ENCODE measurements around the gene MEPCE.
"Not testable (repeated sequence)": the region's sequence is repeated elsewhere in the genome, so short reads cannot be mapped to it uniquely, and the experiment has no call there.

Gene MEPCE

DNA sequence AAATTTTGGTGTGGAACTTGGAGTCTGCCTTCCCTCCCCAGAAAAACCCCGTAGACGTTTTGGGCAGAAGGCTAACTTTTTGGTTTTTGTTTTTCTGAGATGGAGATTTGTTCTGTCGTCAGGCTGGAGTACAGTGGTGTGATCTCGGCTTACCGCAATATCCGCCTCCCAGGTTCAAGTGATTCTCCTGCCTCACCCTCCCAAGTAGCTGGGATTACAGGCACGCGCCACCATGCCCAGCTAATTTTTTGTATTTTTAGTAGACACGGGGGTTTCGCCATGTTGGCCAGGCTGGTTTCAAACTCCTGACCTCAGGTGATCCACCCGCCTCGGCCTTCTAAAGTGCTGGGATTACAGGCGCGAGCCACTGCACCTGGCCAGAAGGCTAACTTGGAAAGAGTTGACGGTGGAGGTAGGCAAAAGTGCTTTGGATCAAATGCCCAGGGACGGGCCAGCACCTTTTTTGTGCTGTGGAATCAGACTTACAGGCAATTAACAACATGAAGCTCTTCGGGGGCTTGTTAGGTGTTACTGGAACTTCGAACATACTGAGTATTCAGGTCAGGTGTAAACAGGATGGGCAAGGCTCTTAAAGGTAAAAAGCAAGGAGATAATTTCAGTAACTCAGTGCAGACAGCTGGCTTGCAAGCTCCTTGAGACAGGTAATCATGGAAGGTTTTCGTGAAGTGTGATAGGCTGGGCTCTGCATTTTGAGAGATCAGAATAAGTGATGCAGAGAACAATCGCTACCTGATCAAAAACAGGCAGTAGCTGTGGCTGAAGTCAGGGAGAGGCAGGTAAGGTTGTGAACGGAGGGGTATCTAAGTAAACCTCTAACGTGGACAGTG is 4.9 kb downstream of the MEPCE start:
- DNase-seq = no peak

DNA sequence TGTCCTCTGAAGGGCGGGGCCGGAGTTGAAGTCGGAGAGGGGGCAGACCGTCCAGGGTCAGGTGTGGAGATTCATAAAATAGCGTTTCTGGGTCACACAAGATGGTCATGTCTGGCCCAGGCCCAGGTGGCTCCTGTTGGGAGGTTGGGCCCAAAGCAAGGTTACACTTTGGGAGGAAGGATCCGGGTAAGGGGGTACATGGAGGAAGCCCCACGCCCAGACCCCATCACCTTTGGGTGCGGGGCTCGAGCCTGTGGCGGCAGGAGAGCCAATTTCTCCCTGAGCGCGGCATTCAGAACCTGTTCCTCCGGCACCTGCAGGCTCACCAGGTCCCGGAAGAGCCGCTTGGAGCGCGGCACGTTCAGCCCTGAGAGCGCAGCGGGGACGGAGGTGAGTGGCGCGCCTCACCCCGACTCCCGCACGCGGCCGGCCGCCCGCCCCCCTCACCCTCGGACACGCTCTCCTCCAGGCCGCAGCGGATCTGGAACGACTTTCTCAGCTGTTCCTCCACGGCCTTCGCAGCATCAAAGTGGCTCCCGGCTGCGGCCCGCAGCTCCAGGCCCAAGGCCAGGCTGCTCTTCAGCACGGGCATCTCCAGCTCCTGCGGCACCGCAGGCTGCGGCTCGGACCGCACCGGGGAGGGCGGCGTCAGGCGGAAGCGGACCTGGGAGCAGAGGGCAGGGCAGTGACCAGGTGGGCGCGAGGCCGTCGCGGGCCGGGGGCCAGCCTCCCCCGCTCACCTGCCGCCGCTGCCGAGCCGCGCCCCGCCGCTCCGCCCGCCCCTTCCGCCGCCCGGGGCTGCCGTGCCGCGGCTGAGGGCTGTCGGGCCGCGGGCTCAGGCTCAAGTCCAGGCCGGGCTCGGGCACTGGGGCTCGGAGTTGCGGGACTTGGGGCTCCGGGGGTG is 6.0 kb downstream of the MEPCE start:
- peak in 1 of 2 experiments; percentile 24 for DNase-seq

DNA sequence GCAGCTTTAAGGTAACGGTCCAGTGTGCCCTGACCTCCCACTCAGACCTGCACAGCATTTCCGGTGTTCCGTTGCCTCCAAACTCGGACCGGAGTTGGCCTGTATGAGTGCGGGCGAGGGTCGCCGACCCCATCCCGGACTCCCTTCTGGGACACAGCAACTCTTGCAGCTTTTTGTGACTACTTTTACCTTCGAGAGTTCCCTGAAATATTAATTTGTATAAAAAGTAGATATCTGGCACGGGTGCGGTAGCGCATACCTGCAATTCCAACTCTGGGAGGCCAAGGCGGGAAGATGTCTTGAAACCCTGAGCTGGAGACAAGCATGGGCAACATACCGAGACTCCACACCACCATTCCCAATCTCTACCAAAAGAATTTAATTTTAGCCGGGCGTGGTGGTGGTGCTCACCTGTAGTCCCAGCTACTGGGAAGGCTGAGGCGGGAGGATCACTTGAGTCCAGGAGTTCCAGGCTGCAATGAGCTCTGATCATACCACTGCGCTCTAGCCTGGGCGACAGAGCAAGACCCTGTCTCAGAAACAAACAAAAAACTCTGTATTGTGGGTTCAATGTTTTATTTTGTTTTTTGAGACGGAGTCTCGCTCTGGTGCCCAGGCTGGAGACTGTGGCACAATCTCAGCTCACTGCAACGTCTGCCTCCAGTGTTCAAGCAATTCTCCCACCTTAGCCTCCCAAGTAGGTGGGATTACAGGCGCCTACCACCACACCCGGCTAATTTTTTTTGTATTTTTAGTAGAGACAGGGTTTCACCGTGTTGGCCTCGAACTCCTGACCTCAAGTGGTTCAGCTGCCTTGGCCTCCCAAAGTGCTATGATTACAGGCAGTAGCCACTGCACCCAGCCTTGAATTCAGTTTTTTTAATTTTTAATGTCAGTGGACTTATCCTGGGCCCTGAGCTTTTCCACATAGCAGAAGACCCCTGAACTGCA is 7.8 kb downstream of the MEPCE start:
- no peak for DNase-seq

DNA sequence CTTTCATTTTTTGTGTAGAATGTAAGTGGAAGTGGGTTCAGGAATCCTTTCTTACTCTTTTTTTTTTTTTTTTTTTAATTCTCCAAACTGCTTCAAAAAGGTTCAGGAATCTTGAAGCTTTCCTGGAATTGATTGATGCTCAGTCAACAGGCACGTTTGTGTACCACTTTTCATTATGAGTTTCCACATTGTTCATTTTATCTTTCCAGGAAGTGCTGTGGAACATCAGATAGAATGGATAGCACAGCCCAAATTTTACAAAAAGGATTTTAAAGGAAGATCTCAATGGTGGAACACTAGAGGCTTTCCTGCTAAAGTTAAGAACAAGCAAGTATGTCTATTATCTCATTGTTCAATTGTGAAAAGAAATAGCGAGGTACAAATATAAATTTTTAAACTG is 8.5 kb downstream of the MEPCE start:
- no peak for DNase-seq

DNA sequence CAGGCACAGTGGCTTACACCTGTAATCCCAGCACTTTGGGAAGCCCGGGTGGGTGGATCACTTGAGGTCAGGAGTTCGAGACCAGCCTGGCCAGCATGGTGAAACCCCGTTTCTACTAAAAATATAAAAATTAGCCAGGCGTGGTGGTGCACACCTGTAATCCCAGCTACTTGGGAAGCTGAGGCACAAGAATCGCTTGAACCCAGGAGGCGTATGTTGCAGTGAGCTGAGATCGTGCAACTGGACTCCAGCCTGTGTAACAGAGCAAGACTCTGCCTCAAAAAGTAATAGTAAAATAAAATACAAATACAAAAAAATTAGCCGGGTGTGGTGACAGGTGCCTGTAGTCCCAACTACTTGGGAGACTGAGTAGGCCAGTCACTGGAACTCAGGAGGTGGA is 9.1 kb downstream of the MEPCE start:
- not testable (repeated sequence) for DNase-seq

DNA sequence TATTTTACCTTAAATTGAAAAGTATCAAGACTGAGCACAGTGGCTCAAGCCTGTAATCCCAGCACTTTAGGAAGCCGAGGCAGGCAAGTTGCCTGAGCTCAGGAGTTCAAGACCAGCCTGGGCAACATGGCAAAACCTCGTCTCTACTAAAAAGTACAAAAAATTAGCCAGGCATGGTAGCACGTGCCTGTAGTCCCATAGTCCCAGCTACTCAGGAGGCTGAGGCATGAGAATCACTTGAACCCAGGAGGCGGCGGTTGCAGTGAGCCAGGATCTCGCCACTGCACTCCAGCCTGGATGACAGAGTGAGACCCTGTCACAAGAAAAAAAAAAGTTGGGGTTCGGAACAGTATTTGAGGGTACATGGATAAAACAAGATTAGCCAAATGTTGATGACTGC is 9.6 kb downstream of the MEPCE start:
- DNase-seq = not testable (repeated sequence)

DNA sequence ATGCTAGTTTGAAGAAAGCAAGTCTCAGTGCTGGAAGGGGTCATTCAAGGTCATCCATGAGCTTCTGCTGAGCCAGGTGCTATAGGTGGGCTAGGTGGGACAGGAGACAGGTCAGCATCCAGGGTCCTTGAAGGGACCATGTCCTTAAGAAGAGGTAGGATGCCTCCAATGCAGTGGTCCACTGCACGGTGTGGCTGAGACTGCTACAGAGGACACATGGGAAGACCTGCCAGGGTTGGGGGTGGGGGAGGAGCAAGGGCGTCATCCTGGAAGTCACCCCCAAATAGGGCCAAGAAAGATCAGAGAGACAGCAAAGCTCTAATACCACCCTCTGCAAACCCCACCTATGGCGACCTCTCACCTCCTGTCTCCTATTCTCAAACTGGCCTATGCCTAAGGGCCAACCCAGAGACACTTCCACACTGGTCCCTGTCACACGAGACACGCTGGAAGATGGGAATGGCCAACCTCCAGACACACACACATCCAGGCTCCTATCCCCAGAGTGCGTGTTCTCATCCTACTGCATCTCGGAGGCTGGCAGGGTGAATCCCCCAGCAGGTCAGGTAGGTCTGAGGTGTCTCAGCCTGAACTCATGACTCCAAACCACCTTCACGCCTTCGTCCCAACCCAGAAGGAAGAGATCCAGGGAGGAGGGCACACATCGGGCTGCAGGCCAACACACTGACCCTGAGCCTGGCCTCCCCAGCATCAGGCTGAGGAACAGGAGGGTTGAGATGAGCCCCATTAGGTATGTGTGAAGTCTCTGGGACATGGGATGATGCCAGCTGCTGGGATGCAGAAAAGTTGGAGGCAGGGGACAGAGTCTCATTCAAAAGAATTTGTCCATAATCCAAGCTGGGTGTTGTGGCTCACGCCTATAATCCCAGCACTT is 12.3 kb downstream of the MEPCE start:
- DNase-seq = no peak

DNA sequence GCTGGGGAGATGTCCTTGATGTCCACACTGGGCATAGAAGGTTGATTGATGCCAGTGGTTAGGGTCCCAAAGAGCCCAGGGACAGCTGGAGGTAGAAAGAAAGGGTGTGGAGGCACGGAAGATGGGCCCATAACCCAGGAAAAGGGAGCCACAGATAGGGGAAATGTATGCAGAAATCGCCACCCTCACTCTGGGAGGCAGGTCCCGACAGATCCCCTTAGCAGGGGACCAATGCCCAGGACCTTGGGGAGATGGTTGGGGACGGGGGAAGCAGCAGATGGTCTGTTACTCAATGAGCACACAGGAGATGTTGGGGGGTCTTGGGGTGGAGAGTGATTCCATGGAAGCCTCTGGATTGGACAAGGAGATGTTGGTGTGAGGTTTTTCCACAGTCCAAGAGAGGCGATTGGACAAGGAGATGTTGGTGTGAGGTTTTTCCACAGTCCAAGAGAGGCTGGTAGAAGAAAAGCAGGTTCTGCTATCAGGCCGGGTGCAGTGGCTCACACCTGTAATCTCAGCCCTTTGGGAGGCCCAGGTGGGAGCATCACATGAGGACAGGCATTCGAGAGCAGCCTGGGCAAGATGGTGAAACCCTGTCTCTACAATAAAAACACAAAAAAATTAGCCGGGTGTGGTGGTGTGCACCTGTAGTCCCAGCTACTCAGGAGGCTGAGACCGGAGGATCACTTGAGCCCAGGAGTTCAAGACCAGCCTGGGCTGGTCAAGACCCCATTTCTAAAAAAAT is 13.6 kb downstream of the MEPCE start:
- DNase-seq = no peak

DNA sequence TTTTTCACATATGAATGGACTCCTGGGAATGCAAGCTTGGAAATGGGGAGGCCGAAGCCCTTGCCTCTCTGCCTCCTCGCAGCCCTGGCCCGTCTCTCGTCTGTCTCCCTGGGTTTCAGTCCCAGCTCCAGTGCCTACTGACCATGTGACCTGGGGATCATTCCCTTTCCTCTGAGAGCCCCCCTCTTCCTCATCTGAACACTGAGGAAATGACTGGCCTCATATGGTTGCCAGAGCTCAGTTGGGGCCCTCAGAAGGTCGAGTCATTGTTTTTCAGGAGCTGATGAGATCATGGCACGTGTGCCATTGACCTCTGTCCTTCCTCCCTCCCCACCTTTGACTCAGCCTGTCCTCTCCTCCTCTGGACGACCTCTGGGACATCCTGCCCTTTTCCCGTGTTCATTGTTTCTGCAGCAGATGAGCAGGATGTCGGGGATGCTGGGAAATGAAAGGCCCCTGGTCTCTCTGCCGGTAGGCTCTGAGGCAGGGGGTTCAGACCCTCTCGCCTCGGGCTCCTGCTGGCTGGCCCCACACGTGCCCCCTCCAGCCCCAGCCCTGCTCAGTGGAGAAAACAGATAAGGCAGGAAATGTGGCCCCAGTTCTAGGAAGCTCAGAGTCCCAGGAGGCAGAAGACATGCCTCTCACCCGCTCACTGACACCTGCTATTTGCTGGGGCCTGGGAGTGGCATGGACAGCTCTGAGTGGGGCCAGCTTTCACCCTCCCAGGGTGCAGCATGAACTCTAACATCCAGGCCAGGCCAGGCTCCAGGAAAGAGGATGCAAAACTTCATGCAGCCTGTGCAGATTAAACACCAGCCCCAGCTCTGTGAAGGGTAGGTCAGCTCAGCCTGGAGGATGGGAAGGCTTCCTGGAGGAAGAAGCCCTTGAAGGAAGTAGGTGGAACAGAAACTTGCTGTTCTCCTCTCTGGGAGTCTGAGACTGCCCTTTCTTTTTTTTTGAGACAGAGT is 15.0 kb downstream of the MEPCE start:
- no peak for DNase-seq

DNA sequence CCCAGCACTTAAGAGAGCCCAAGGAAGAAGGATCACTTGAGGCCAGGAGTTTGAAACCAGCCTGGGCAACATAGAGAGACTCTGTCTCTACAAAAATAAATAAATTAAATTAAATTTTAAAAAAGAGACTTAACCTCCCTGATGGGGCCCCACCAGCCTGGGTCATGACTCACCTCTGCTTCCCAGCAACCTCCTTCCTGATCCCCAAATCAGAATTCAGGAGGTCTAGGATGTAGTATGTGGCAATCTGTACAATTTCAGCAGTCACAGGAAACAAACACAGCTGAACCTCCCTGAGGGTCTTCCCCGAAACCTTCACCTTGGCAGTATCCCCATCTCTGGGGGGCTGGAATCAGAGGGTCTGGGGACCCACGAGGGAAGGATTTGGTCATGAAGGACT is 16.4 kb downstream of the MEPCE start:
- no peak for DNase-seq

DNA sequence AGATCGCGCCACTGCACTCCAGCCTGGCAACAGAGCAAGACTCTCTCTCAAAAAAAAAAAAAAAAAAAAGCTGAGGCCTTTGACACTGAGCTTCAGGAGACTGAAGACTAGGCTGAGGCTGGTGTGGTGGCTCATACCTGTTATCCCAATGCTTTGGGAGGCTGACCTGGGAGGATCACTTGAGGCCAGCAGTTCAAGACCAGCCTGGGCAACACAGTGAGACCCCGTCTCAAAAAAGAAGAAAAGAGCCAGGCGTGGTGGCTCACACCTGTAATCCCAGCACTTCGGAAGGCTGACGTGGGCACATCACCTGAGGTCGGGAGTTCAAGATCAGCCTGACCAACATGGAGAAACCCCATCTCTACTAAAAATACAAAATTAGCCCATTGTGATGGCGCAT is 17.7 kb downstream of the MEPCE start:
- not testable (repeated sequence) for DNase-seq

DNA sequence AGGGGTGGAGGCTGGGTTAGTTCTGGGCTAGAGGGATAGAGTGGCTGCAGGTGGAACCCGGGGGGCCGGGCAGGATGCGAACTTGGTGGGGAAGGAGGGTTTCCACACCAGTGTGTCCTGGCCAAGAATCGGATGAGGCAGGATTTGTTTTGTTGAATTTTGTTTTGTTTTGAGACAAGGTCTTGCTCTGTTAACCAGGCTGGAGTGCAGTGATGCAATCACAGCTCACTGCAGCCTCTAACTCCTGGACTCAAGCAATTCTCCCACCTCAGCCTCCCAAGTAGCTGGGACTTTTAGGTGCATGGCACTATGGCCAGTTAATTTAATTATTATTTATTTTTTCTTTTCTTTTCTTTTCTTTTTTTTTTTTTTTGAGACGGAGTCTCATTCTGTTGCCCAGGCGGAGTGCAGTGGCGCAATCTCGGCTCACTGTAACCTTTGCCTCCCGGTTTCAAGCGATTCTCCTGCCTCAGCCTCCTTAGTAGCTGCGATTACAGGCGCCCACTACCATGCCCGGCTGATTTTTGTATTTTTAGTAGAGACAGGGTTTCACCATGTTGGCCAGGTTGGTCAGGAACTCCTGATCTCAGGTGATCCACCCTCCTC is 19.7 kb downstream of the MEPCE start:
- no peak for DNase-seq

DNA sequence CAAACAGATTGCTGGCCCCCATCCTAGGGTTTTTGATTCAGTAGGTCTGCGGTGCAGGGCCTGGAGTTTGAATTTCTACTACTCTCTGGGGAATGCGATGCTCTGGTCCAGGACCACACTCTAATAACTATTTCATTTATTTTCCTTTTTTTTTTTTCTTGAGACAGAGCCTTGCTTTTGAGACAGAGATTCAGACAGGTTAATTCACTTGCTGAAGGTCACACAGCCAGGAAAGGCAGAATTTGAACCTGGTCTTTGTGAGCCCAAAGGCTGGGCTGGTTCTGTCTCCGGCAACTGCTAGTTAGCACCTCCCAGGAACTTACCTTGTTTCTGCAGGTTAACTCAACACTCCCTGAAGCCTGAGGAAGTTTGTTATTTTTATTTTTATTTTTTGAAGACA is 22.9 kb downstream of the MEPCE start:
- no peak for DNase-seq

DNA sequence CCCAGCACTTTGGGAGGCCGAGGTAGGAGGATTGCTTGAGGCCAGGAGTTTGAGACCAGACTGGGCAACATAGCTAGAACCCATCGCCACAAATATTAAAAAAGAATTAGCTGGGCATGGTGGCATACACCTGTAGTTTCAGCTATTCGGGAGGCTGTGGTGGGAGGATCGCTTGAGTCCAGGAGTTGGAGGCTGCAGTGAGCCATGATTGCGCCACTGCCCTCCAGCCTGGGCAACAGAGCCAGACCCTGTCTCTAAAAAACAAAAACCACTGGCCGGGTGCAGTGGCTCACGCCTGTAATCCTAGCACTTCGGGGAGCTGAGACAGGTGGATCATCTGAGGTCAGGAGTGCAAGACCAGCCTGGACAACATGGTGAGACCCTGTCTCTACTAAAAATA is 24.2 kb downstream of the MEPCE start:
- DNase-seq = not testable (repeated sequence)

DNA sequence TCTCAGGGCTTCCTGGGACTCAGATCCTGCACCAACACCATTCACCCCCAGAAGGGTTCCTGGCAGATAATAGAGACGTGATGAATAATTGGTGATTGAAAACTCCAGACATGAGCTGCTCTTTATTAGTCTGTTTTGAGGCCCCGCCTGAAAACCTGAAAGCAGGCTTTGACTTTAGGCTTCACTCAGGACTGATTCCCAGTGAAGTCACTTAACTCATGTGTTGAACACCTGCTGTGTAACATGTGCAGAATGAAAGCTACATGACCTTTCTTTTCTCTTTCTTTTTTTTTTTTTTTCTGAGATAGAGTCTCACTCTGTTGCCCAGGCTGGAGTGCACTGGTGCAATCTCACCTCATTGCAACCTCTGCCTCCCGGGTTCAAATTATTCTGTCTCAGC is 25.6 kb downstream of the MEPCE start:
- DNase-seq = no peak

DNA sequence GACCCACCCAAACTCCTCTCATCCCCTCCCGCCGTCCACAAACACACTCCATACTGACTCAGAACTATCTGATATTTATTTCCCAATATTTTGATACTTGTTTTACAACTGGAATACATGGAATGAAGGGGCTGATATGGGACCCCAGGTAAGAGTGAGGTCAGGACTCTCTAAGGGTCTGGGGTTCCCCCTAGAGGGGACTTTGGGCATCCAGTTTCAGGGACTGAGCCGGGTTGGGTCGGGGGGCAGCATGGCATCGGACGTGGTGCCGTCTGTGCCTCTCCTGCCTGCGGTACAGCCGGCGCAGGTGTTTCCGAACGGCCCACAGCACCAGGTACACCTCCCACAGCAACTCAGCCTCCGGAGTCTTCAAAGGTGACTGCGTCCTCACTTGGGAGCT is 26.9 kb downstream of the MEPCE start:
- no peak for DNase-seq

DNA sequence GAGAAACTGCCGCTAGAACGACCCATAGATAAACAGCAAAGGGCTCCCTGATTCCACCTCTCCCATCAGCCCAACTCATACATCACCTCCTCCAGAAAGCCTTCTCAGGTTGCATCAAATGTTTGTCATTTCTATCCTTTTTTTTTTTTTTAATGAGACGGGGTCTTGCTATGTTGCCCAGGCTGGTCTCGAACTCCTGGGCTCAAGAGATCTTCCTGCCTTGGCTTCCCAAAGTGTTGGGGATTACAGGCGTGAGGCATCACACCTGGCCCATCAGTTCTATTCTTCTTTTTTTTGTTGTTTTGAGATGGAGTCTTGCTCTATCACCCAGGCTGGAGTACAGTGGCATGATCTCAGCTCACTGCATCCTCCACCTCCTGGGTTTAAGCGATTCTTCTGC is 27.4 kb downstream of the MEPCE start:
- DNase-seq = no peak

DNA sequence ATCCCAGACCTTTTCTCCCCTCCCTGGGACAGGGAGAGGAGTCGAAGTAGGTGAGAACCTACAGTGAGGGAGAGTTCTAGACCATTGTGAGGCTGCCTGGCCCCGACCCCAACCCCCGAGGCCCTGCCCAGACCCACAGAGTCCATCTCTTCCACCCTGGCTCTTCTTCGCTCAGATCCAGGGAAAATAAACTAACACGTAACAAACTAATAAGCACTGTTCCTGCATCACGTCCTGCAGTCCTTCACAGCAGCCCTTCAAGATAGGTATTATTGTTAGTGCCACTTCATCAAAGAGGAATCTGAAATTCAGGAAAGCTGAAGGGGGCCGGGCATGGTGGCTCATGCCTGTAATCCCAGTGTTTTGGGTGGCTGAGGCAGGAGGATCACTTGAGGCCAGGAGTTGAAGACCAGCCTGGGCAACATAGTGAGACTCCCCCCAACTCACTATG is 34.6 kb downstream of the MEPCE start, which contains the start of gene SPACDR:
TSS of gene SPACDR (minus strand) at position 51 of the 451 bp plus-strand sequence. CDS start 235 bp downstream, outside the sequence.
- no peak for DNase-seq

DNA sequence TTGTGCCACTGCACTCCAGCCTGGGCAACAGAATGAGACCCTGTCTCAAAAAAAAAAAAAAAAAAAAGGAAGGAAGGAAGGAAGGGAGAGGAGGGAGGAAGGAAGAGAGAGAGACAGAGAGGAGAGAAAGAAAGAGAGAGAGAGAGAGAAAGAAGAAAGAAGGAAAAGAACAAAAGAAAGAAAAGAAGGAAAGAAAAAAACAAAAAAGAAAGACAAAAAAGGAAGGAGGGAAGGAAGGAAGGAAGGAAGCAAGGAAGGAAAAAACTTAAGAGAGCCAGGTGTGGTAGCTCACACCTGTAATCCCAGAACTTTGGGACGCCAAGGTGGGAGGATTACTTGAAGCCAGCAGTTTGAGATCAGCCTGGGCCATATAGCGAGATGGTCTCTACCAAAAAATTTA is 35.2 kb downstream of the MEPCE start:
- DNase-seq = no peak

All from NCI-H1930 (cell line).